OCI-LY1 (cell line): ENCODE data around the gene PDPN.

ENCODE experiments used
- CTCF ChIP-seq: fragments of 200-600 bp; sonication (generic), shearing (Covaris generic); IDR thresholded peaks from 2 replicates; pipeline ENCODE4 v1.5.1; 2017; ENCODE audit warnings: mild to moderate bottlenecking, antibody characterized with exemption, low read length, moderate library complexity, mixed read lengths
- EZH2 ChIP-seq: fragments of 200-600 bp; sonication (generic), shearing (Covaris generic); IDR thresholded peaks from 2 replicates; pipeline ENCODE4 v1.8.0; 2017; ENCODE audit warnings: borderline replicate concordance, mixed run types, mild to moderate bottlenecking, antibody characterized with exemption, low read length, moderate library complexity, mixed read lengths

GRCh38 chr1:13642306-13643004 lies 58.8 kb downstream of the PDPN start:
- TF ChIP-seq CTCF (no peak), EZH2 (no peak)
